Left renal pelvis (tissue), 4 donors: ENCODE data around the gene KLF9. TPM values are rescaled to one million over a fixed set of nuclear protein-coding genes. Genes with fewer than 3 reads are reported as not detected.

Experiments used
- DNase-seq, 4 donors: peaks; one replicate each; pipeline ENCODE4 v3.0.0-alpha.2; 2013; ENCODE audit warnings: low read depth in 4 of 4, low spot score in 3 of 4
- polyA plus RNA-seq, 4 donors: library from polyadenylated mRNA; unstranded; fragments of 120-200 nt; gene quantifications; one replicate each; pipeline ENCODE4 v1.2.1, GENCODE V29; 2013; ENCODE audit not compliant: insufficient read length in 4 of 4

KLF9 gene
- polyA plus RNA-seq, 4 donors: 7.3 to 9.8 (median 8.3) TPM

- no peak for DNase-seq
These were observed 47.0 kb downstream of the KLF9 start for GRCh38 chr9:70367305-70367930.

DNA sequence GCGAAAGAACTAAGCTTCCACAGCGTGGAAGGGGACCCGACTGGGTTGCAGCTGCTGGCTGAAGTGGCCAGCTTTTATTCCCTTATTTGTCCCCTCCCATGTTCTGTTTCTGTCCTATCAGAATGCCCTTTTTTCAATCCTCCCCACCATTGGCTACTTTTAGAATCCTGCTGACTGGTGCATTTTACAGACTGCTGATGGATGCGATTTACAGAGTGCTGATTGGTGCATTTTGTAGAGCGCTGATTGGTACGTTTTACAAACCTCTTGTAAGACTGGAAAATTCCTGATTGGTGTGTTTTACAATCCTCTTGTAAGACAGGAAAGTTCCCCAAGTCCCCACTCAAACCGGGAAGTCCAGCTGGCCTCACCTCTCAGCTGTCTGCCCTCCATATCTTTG, 50.7 kb downstream of the KLF9 start:
- DNase-seq: no peak

- DNase-seq: no peak
These were observed 51.5 kb downstream of the KLF9 start for GRCh38 chr9:70362952-70363351.

DNA sequence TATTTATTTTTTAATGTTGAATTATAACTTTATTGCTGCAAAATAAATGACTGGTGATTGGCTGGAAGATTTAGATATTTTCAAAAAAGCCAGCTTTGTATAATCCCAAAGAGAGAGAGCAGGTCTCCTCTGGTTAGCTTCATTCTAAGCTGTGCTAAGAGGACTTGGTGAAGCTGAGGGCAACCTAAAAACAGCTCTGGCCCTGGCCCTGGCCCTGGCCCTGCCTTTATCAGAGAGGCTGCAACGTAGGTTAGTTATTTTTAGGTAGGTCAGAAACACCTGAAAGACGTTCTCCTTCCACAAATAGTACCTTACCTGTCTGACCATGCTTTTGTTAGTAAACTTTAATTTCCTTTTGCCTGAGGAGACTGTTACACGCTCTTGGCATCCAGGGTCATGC, 58.7 kb downstream of the KLF9 start:
- no peak for DNase-seq

- DNase-seq: no peak
These were observed 61.7 kb downstream of the KLF9 start for GRCh38 chr9:70352802-70353201.

DNA sequence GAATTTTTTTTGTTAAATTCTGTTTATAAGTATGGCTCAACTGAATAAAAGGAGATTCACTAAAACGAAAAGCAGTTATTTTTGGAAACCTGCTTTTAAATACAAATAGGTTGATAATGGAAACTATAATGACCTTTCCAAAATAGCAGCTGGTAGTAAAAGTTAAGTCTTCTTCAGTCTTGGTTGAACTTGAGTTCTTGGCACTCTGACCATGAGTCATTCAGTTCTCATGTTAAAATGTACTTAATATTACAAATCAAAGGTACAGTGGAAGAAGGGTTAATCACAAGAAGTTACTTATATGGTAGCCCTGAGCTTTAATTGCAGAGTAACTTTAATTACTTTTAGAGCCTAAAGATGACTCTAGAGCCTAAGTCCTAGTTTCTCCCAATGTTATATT, 62.1 kb downstream of the KLF9 start:
- no peak for DNase-seq

- DNase-seq: no peak
These were observed 67.4 kb downstream of the KLF9 start for GRCh38 chr9:70347046-70347445.

DNA sequence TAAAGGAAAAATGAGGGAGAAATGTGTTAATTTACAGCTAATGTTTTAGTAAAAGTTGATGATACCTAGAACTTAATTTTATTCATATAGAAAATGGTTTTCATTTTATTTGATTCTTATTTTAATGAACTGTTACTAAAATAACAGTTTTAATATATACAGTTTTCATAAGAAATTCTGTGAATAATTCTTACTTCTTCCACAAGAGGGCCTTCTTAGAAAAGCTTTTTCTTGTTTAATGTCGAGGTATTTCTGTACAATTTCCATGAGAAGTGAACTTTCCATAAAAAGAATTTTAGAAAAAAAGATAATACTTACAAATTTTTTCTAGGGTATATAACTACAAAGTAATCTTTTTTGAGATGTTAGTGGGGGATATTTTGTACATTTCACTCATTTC, 73.9 kb downstream of the KLF9 start:
- peak in 2 of 4 donors; percentile 1 to 6 for DNase-seq

Other genes with a start within 250 kb of the KLF9 start
- 10 to 100 TPM; 40.5 to 55.0 (median 49.9) TPM for gene SMC5, start 155.7 kb downstream of the KLF9 start, polyA plus RNA-seq